Activated naive CD8-positive, alpha-beta T cell treated with anti-CD3 and anti-CD28 coated beads, Interleukin-2, amount 50 U/mL, for 16 hours (primary cell): ENCODE data around the gene PROM1.

Experiments used
- DNase-seq: peaks from one replicate; pipeline ENCODE4 v3.0.0-alpha.2; 2020; ENCODE audit warnings: low read depth, low spot score

The PROM1 gene

GRCh38 chr4:16109256-16109655, 25.4 kb upstream of the PROM1 start:
- no peak for DNase-seq

- no peak for DNase-seq
Measured at GRCh38 chr4:16106956-16107355, 23.1 kb upstream of the PROM1 start.

- DNase-seq, result no peak
Measured at GRCh38 chr4:16104520-16104919, 20.7 kb upstream of the PROM1 start.

- no peak for DNase-seq
Measured at GRCh38 chr4:16102356-16102755, 18.5 kb upstream of the PROM1 start.

- no peak for DNase-seq
Measured at GRCh38 chr4:16100833-16101232, 17.0 kb upstream of the PROM1 start.

GRCh38 chr4:16092682-16093319, 9.0 kb upstream of the PROM1 start:
- DNase-seq, result no peak

GRCh38 chr4:16090096-16090705, 6.4 kb upstream of the PROM1 start:
- DNase-seq, result no peak

- DNase-seq, result no peak
Measured at GRCh38 chr4:16089156-16089555, 5.3 kb upstream of the PROM1 start.

GRCh38 chr4:16088601-16089000, 4.8 kb upstream of the PROM1 start:
- DNase-seq, result no peak

- DNase-seq, result no peak
Measured at GRCh38 chr4:16085822-16086221, 2.0 kb upstream of the PROM1 start.

- no peak for DNase-seq
Measured at GRCh38 chr4:16082426-16083240, 1.2 kb downstream of the PROM1 start.

- DNase-seq, result no peak
Measured at GRCh38 chr4:16082041-16082425, 1.8 kb downstream of the PROM1 start.

- DNase-seq, result no peak
Measured at GRCh38 chr4:16079046-16079445, 4.8 kb downstream of the PROM1 start.

GRCh38 chr4:16078195-16078760, 5.5 kb downstream of the PROM1 start:
- no peak for DNase-seq

- DNase-seq, result no peak
Measured at GRCh38 chr4:16077786-16078185, 6.0 kb downstream of the PROM1 start.

- no peak for DNase-seq
Measured at GRCh38 chr4:16075975-16076757, 7.7 kb downstream of the PROM1 start.

- DNase-seq, result no peak
Measured at GRCh38 chr4:16075061-16075460, 8.8 kb downstream of the PROM1 start.

- DNase-seq, result no peak
Measured at GRCh38 chr4:16072168-16072567, 11.7 kb downstream of the PROM1 start.

- no peak for DNase-seq
Measured at GRCh38 chr4:16070203-16070602, 13.6 kb downstream of the PROM1 start.

- DNase-seq, result no peak
Measured at GRCh38 chr4:16067515-16067914, 16.3 kb downstream of the PROM1 start.

GRCh38 chr4:16066586-16067128, 17.2 kb downstream of the PROM1 start:
- DNase-seq, result no peak
